Breast epithelium (tissue), 3 donors: ENCODE data around the gene USH1G.

Experiments
- CTCF ChIP-seq, 3 donors: fragments of 450-650 bp; IDR thresholded peaks; one replicate each; pipeline ENCODE4 v1.5.1; 2016 to 2017; ENCODE audit warnings: antibody characterized with exemption in 3 of 3, mild to moderate bottlenecking in 3 of 3, moderate library complexity in 3 of 3
- POLR2A ChIP-seq: fragments of 450-650 bp; IDR thresholded peaks from one replicate; pipeline ENCODE4 v1.6.1; 2016; ENCODE audit warnings: antibody characterized with exemption, mild to moderate bottlenecking, moderate library complexity
- POLR2AphosphoS5 ChIP-seq, 3 donors: sonication (generic); formaldehyde crosslinking; IDR thresholded peaks; one replicate each; pipeline ENCODE4 v1.6.1; 2017; ENCODE audit warnings: antibody characterized with exemption in 3 of 3

DNA sequence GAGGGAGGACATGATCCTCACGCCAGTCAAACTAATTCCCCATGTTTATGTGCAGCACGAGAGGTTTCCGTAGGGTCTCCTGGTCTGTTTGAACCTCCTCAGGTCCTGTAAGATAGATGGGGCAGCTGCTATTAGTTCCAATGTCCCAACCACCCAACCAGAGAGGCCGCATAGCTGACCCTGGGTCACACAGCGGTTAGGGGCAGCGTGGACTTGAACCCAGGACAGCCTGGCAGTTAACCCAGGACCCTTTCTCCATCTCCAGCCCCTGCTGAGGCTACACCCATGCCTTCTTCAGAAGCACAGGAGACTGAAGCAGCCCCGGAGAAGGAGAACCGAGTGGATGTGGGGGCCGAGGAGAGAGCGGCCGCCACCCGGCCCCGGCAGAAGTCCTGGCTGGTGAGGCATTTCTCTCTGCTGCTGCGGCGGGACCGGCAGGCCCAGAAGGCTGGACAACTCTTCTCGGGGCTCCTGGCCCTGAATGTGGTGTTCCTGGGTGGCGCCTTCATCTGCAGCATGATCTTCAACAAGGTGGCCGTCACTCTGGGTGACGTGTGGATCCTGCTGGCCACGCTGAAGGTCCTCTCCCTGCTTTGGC, 18.2 kb upstream of the USH1G start:
- TF ChIP-seq POLR2A, result no peak
- no peak for TF ChIP-seq CTCF (IDR thresholded peaks at IDR 0.05)
- no peak for TF ChIP-seq POLR2AphosphoS5 (IDR thresholded peaks at IDR 0.05)
